ENCODE data around the gene DAPK1.

GRCh38 chr9:87734106-87734505 is 236.4 kb downstream of the DAPK1 start:
- TF ChIP-seq, protein P1, sequence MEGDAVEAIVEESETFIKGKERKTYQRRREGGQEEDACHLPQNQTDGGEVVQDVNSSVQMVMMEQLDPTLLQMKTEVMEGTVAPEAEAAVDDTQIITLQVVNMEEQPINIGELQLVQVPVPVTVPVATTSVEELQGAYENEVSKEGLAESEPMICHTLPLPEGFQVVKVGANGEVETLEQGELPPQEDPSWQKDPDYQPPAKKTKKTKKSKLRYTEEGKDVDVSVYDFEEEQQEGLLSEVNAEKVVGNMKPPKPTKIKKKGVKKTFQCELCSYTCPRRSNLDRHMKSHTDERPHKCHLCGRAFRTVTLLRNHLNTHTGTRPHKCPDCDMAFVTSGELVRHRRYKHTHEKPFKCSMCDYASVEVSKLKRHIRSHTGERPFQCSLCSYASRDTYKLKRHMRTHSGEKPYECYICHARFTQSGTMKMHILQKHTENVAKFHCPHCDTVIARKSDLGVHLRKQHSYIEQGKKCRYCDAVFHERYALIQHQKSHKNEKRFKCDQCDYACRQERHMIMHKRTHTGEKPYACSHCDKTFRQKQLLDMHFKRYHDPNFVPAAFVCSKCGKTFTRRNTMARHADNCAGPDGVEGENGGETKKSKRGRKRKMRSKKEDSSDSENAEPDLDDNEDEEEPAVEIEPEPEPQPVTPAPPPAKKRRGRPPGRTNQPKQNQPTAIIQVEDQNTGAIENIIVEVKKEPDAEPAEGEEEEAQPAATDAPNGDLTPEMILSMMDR (conservative IDR thresholded peaks at IDR 0.05 in 1 of 2, IDR thresholded peaks at IDR 0.05 in 1 of 2; ENCODE audit: extremely low read depth in 1 of 2, insufficient read depth in 1 of 2, low read depth in 1 of 2, low read length in 2 of 2): no peak
- TF ChIP-seq EZH2 (IDR thresholded peaks at IDR 0.05; ENCODE audit: borderline replicate concordance, low read length): no peak
